H1 (cell line): ENCODE results near the gene PPCDC. TPM values are rescaled to one million over a fixed set of nuclear protein-coding genes. Genes with fewer than 3 reads are reported as not detected.

Source experiments
- CTCF ChIA-PET: fragments of 300-600 bp; sonication (Branson Sonifier 250); formaldehyde crosslinking; loops from one replicate; lab custom pipeline; 2021; ENCODE audit not compliant: partially characterized antibody; lab: Charles Lee
- POLR2A ChIA-PET: fragments of 300-600 bp; sonication (Branson Sonifier 250); formaldehyde crosslinking; loops from one replicate; lab custom pipeline; 2021; ENCODE audit warnings: inconsistent platforms; ENCODE audit not compliant: partially characterized antibody; lab: Charles Lee
- DNase-seq, 2 experiments: peaks; one replicate each; pipeline versions ENCODE4 v3.0.0 to v3.0.0-alpha.2; 2010 to 2022; ENCODE audit warnings: low spot score in 2 of 2, low read depth in 1 of 2, mixed read lengths in 1 of 2
- FAIRE-seq: peaks from 2 replicates; lab custom pipeline; 2011; peaks lifted over from hg19 to GRCh38; lab: Jason Lieb, UNC
- H2AFZ ChIP-seq: 2 replicates; pipeline ENCODE4 v1.8.1; 2012; ENCODE audit warnings: low read length, inconsistent platforms
- H2AK5ac ChIP-seq: 2 replicates; pipeline ENCODE4 v1.6.1; 2013; ENCODE audit warnings: low read depth, low read length
- H2BK120ac ChIP-seq: replicated peaks from 2 replicates; pipeline ENCODE3; 2013; ENCODE audit warnings: low read depth, low read length, inconsistent platforms
- H2BK12ac ChIP-seq: 2 replicates; pipeline ENCODE4 v1.6.1; 2013; ENCODE audit warnings: low read depth, low read length
- H2BK15ac ChIP-seq: 2 replicates; pipeline ENCODE4 v1.6.1; 2013; ENCODE audit warnings: low read length
- H2BK20ac ChIP-seq: 2 replicates; pipeline ENCODE4 v1.6.1; 2013; ENCODE audit warnings: low read length
- H2BK5ac ChIP-seq: 2 replicates; pipeline ENCODE4 v1.6.1; 2013; ENCODE audit warnings: low read depth, low read length
- H3K14ac ChIP-seq: 2 replicates; pipeline ENCODE4 v1.6.1; 2013; ENCODE audit warnings: inconsistent platforms; ENCODE audit not compliant: insufficient read length
- H3K18ac ChIP-seq: 2 replicates; pipeline ENCODE4 v1.6.1; 2013; ENCODE audit warnings: low read length; ENCODE audit errors: extremely low read depth
- H3K23ac ChIP-seq: 2 replicates; pipeline ENCODE4 v1.6.1; 2013; ENCODE audit warnings: inconsistent platforms; ENCODE audit not compliant: insufficient read length
- H3K23me2 ChIP-seq: 2 replicates; pipeline ENCODE4 v1.6.1; 2013; ENCODE audit warnings: low read depth, low read length
- H3K27ac ChIP-seq: 2 replicates; pipeline ENCODE4 v1.6.1; 2011; ENCODE audit warnings: low read depth, low read length, inconsistent platforms
- H3K27me3 ChIP-seq, 4 experiments: replicated peaks in 1 of 4; 1 replicate in 1 of 4; 2 replicates in 3 of 4; pipeline versions ENCODE4 v1.6.1 to v1.8.1; 2011 to 2013; ENCODE audit warnings: low read length in 3 of 4, mild to moderate bottlenecking in 3 of 4, inconsistent platforms in 2 of 4, mixed read lengths in 2 of 4, moderate library complexity in 1 of 4; ENCODE audit not compliant: control insufficient read depth in 3 of 4, insufficient read depth in 3 of 4; ENCODE audit errors: extremely low read depth in 1 of 4
- H3K36me3 ChIP-seq, 4 experiments: 2 replicates each; pipeline versions ENCODE4 v1.6.1 to v1.8.1; 2011 to 2013; ENCODE audit warnings: mild to moderate bottlenecking in 4 of 4, low read length in 3 of 4, moderate library complexity in 2 of 4, control low read depth in 1 of 4, inconsistent platforms in 1 of 4; ENCODE audit not compliant: insufficient read depth in 4 of 4, control insufficient read depth in 2 of 4
- H3K4ac ChIP-seq: replicated peaks from 2 replicates; pipeline ENCODE3; 2013; ENCODE audit warnings: low read length, low read depth, mixed read lengths, inconsistent platforms; ENCODE audit not compliant: insufficient read length
- H3K4me1 ChIP-seq, 4 experiments: replicated peaks in 1 of 4; 1 replicate in 1 of 4; 2 replicates in 3 of 4; pipeline versions ENCODE4 v1.6.1 to v1.8.1; 2011 to 2013; ENCODE audit warnings: low read length in 3 of 4, inconsistent platforms in 2 of 4, mixed read lengths in 1 of 4; ENCODE audit not compliant: insufficient read depth in 4 of 4, control insufficient read depth in 3 of 4
- H3K4me2 ChIP-seq, 2 experiments: 2 replicates each; pipeline versions ENCODE4 v1.6.1 to v1.8.1; 2011 to 2013; ENCODE audit warnings: low read depth in 2 of 2, low read length in 2 of 2, control low read depth in 1 of 2, inconsistent platforms in 1 of 2, mild to moderate bottlenecking in 1 of 2; ENCODE audit not compliant: insufficient read depth in 1 of 2
- H3K4me3 ChIP-seq, 4 experiments: fragments of 200-600, 300-600 bp in 1 of 4; sonication (generic), shearing (Covaris generic), sonication (Bioruptor Twin) in 1 of 4; 2 replicates each; pipeline versions ENCODE4 v1.5.1 to v1.8.1; 2011 to 2016; ENCODE audit warnings: low read length in 4 of 4, low read depth in 3 of 4, control low read depth in 2 of 4, inconsistent platforms in 2 of 4, mild to moderate bottlenecking in 2 of 4, mixed read lengths in 1 of 4, moderate library complexity in 1 of 4; ENCODE audit not compliant: insufficient read depth in 2 of 4; ENCODE audit errors: extremely low read depth in 1 of 4
- H3K56ac ChIP-seq: replicated peaks from 2 replicates; pipeline ENCODE3; 2013; ENCODE audit warnings: low read depth, mild to moderate bottlenecking, mixed read lengths, low read length, inconsistent platforms; ENCODE audit not compliant: insufficient read length
- H3K79me1 ChIP-seq: 2 replicates; pipeline ENCODE4 v1.6.1; 2013; ENCODE audit warnings: low read depth, low read length, control low read depth
- H3K79me2 ChIP-seq, 2 experiments: 2 replicates each; pipeline versions ENCODE4 v1.6.1 to v1.8.1; 2012 to 2013; ENCODE audit warnings: low read length in 2 of 2, mild to moderate bottlenecking in 2 of 2, inconsistent platforms in 1 of 2; ENCODE audit not compliant: insufficient read depth in 2 of 2, control insufficient read depth in 1 of 2
- H3K9ac ChIP-seq, 4 experiments: replicated peaks in 1 of 4; 1 replicate in 1 of 4; 2 replicates in 3 of 4; pipeline versions ENCODE4 v1.6.1 to v1.8.1; 2011 to 2013; ENCODE audit warnings: low read depth in 3 of 4, low read length in 3 of 4, control low read depth in 2 of 4, mild to moderate bottlenecking in 2 of 4, moderate library complexity in 2 of 4, inconsistent platforms in 1 of 4; ENCODE audit errors: extremely low read depth in 1 of 4
- H3K9me3 ChIP-seq, 2 experiments: 2 replicates each; pipeline versions ENCODE4 v1.6.1 to v1.8.1; 2012 to 2013; ENCODE audit warnings: mild to moderate bottlenecking in 2 of 2, moderate library complexity in 2 of 2, control low read depth in 1 of 2, inconsistent platforms in 1 of 2, low read depth in 1 of 2, low read length in 1 of 2, mixed read lengths in 1 of 2; ENCODE audit not compliant: insufficient read depth in 2 of 2
- H4K20me1 ChIP-seq, 2 experiments: replicated peaks in 1 of 2; 2 replicates each; pipeline versions ENCODE3 to v1.8.1; 2011 to 2013; ENCODE audit warnings: inconsistent platforms in 2 of 2, low read length in 2 of 2, mild to moderate bottlenecking in 1 of 2; ENCODE audit not compliant: insufficient read depth in 2 of 2, control insufficient read depth in 1 of 2
- H4K5ac ChIP-seq: 2 replicates; pipeline ENCODE4 v1.6.1; 2013; ENCODE audit warnings: low read length, low read depth, mixed read lengths, inconsistent platforms; ENCODE audit not compliant: insufficient read length
- H4K8ac ChIP-seq: 2 replicates; pipeline ENCODE4 v1.8.0; 2013; ENCODE audit warnings: mild to moderate bottlenecking, moderate library complexity, low read length, inconsistent platforms; ENCODE audit not compliant: insufficient read depth; ENCODE audit errors: extremely low read depth
- H4K91ac ChIP-seq: replicated peaks from 2 replicates; pipeline ENCODE3; 2013; ENCODE audit warnings: low read length, mixed read lengths, inconsistent platforms; ENCODE audit not compliant: insufficient read length
- CHD1 ChIP-seq: IDR thresholded peaks from 2 replicates; pipeline ENCODE4 v1.6.1; 2012; ENCODE audit warnings: low read depth, low read length, improper control_type of control experiment
- KDM1A ChIP-seq: fragments of 200-600, 300-600 bp; sonication (generic); IDR thresholded peaks from 2 replicates; pipeline ENCODE4 v1.7.1; 2016; ENCODE audit warnings: mild to moderate bottlenecking, low read length, borderline replicate concordance
- PHF8 ChIP-seq: fragments of 200-600 bp; sonication (generic); conservative IDR thresholded peaks from 2 replicates; pipeline ENCODE4 v1.7.1; 2012; ENCODE audit warnings: low read depth, mild to moderate bottlenecking, inconsistent platforms, low read length, moderate library complexity
- SIRT6 ChIP-seq: IDR thresholded peaks from one replicate; pipeline ENCODE4 v1.7.1; 2012; ENCODE audit warnings: low read length, inconsistent platforms
- TAF1 ChIP-seq: IDR thresholded peaks from 2 replicates; pipeline ENCODE4 v1.6.1; 2011; ENCODE audit warnings: mild to moderate bottlenecking, low read depth, low read length
- ZNF274 ChIP-seq: IDR thresholded peaks from 2 replicates; pipeline ENCODE4 v1.7.0; 2012; ENCODE audit warnings: low read length, borderline replicate concordance; ENCODE audit errors: extremely low read depth
- whole genome bisulfite sequencing, 2 experiments: shearing (Covaris generic) in 1 of 2; methylation state at CpG; one replicate each; pipeline versions ENCODE4 v1.1.6 to v1.1.7; 2013 to 2015; ENCODE audit warnings: low lambda C conversion rate in 2 of 2, mixed read lengths in 2 of 2, inconsistent platforms in 1 of 2, low coverage in 1 of 2, missing lambda C conversion rate in 1 of 2; ENCODE audit not compliant: insufficient replicate concordance in 2 of 2, insufficient coverage in 1 of 2, insufficient read length in 1 of 2; ENCODE audit errors: extremely low coverage in 1 of 2, missing lambda C conversion rate in 1 of 2; 5-methylcytosine and 5-hydroxymethylcytosine counted together
- polyA plus RNA-seq, 7 experiments: library from polyadenylated mRNA; depleted of rRNA in 3 of 7; stranded (reverse) in 5 of 7; unstranded in 2 of 7; fragments of >200 nt in 5 of 7; fragments of 200-250 nt in 2 of 7; gene quantifications; 1 replicate in 5 of 7; 2 replicates in 1 of 7; 4 replicates in 1 of 7; pipeline versions ENCODE4 v1.2.1 to v1.2.3, GENCODE V29; 2011 to 2013; ENCODE audit warnings: missing spikeins in 2 of 7, mixed read lengths in 2 of 7
- total RNA-seq: library from RNA; stranded (reverse); fragmentation: NEBNext Ultra II Directional; extraction: Animal tissue kit (Norgen Biotek cat#: 25700); gene quantifications from 2 replicates; pipeline ENCODE4 v1.2.1, GENCODE V29; 2021

The PPCDC gene
- total and polyA plus RNA-seq, 2 of the 8 experiments (the other 6 are each of a cell fraction or from before 2014, with no cell fraction given) = 11.3 to 29.7 TPM

GRCh38 chr15:75008221-75008625 lies 15.2 kb upstream of the PPCDC start:
- DNase-seq (no peak), FAIRE-seq (no peak)
- Histone ChIP-seq H3K4ac (no peak overlapping the region), H3K56ac (no peak overlapping the region), H2BK20ac (no peak overlapping the region), H3K9ac (no peak overlapping the region), H4K91ac (no peak overlapping the region), H2BK120ac (no peak overlapping the region), H3K27ac (no peak overlapping the region), H2BK15ac (no peak overlapping the region), H3K9me3 (no peaks in the 10 kb centered on the region), H3K4me2 (no peak overlapping the region), H3K14ac (no peak overlapping the region), H3K79me1 (no peaks in the 10 kb centered on the region), H4K5ac (no peak overlapping the region), H3K27me3 (no peaks in the 10 kb centered on the region), H3K23me2 (no peaks in the 10 kb centered on the region), H3K36me3 (peaks cover 0 to 3% (median 0%) of the 10 kb centered on the region in 4 experiments; a peak in 1 of 8 replicates), H3K79me2 (no peaks in the 10 kb centered on the region), H3K4me1 (no peaks in the 10 kb centered on the region), H2AFZ (no peak overlapping the region), H2BK5ac (no peak overlapping the region), H3K18ac (no peak overlapping the region), H3K4me3 (no peak overlapping the region), H4K20me1 (peaks cover 0 to 6% of the 10 kb centered on the region in 2 experiments), H2BK12ac (no peak overlapping the region), H2AK5ac (no peak overlapping the region), H4K8ac (no peak overlapping the region), H3K23ac (no peak overlapping the region)
- WGBS, 2 experiments = 97% methylated on average over 2 of the region's 5 CpGs; no CpG with 5 or more reads in 1 of the 2 experiments
- TF ChIP-seq CHD1 (no peak), KDM1A (no peak), SIRT6 (no peak), TAF1 (no peak), ZNF274 (no peak), PHF8 (no peak)
- ChIA-PET CTCF (interaction anchor here (0.5 to 1.2 kb wide), 2 partner anchors 46 to 196 kb away, joined by 3 read pairs; no protein-coding TSS in a partner anchor), POLR2A (no interaction called here)
